ENCODE results near the gene TMEM138.

TMEM138 gene

DNA sequence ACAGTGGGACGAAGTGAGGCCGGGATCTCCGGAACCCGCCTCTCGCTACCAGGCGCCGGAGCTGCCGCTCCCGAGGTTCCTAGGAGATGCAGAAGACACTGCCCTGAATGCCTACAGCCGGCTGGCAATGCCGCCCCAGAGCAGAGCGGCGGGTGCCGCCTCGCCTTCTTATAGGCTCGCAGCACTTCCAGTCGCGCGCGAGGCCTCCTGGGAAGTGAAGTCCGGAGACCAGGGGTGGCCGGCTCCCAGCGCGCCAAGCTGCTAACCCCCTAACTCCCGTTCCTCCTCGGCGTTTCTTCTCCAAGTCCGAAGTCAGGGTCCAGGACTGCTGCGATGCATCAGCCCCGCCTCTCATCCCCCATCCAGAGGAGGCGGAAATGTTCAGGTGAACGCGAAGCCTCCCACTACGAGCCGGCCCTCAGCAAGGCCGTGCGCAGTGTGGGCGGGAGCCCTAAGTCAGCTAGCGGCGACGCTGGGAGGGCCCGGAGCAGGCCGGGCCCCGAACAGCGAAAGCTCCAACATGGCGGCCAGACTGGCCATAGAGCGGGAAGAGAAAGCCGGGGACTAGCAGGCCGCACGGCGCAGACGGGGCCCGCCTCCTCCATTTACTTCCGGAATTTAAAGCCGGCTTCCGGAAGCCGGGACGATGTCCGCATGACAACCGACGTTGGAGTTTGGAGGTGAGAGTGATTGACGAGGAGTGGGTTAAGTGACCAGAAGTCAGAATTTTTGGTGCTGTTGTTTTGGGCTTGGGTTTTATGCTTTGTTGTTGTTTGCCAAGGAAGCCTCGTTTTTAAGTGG, at the start of gene TMEM138, which contains the start of gene CYB561A3:
TMEM138 (plus strand) TSS at position 634 of the 801 bp plus-strand sequence. CDS start 2,017 bp downstream, outside the sequence.
CYB561A3 (minus strand) TSS at position 142 of the 801 bp plus-strand sequence. CDS start 5,169 bp downstream, outside the sequence.
- peak; percentile 95 for DNase-seq

DNA sequence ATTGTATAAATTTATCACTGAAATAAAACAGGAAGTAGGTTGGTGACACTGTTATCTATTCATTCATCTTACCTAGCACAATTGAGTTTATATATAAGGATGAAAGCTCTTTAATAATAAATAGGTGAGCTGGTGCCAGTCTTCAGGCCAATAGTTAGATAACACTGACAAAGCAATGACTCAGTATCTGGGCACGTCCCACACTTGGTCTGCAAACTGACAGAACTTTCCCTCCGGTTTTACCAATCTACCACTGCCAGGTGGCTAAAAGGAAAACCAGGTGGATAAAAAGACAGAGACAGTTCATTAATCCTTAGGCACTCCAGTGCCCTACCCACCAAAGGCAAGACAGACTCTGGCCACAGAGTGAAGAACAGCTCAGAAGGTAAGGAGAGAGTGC, 46.9 kb upstream of the TMEM138 start:
- DNase-seq, result no peak

DNA sequence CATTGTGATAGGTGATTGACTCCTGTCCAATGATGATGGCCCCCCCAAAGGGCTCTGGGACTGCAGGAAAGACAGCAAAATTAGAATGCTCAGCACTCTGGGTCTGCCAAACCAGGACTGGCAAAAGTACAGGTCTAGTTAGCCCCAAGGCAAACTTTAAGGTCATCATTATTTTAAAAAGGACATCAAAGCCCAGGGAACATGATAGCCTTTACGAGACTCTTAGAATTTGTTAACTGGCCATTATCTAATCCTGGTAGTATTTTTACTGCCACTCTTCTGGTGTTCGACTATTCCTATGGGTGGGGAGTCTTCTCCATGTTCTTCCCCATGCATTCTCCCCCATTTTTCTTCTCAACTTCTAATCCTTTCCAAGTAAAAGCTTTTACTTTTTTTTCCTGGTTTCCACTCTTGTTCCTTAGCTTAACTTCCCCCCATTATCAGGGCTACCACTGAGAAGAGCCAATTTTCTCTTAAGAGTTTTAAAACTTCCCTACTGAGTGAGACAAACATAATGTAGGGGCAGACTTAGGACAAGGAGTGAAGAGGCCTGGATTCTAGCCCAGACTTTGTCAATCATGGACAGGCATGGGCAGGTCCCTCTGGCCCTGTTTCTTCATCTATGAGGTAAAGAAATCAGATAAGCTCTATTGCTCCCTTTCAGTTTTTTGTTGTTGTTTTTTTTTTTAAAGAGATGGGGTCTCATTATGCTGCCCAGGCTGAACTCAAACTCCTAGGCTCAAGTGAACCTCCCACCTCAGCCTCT, 36.3 kb upstream of the TMEM138 start:
- DNase-seq, result no peak

DNA sequence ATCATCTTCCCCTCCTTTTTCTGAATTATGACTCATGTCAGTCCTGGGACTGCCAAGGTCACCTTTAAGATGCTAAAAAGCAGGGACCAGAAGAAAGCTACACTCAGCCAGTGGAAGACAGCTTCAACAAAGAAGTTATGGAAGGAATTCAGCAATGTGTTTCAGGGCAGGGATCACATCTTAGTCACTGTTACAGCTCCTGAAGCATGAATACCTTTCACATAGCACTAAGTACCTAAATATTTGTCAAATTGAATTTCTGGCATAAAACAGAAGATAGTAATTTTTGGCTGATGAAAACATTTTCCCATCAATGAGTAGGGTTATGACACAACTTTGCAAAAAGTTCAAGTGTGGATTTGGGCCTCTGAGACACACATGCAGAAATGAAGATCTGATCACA, 34.5 kb upstream of the TMEM138 start:
- no peak for DNase-seq

DNA sequence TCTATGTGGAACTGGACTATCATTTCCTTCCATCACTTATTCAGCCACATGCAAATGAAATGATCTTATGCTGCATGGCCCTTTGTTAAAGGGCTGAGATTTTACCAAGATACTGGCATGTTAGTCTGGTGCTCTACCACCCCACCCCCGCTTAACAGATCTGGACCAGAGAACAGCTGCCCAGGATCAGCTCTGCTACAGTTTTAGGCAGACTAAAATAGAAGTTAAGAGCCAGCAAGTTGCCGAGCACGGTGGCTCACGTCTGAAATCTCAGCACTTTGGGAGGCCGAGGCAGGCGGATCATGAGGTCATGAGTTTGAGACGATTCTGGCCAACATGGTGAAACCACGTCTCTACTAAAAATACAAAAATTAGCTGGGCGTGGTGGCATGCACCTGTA, 33.8 kb upstream of the TMEM138 start:
- no peak for DNase-seq

DNA sequence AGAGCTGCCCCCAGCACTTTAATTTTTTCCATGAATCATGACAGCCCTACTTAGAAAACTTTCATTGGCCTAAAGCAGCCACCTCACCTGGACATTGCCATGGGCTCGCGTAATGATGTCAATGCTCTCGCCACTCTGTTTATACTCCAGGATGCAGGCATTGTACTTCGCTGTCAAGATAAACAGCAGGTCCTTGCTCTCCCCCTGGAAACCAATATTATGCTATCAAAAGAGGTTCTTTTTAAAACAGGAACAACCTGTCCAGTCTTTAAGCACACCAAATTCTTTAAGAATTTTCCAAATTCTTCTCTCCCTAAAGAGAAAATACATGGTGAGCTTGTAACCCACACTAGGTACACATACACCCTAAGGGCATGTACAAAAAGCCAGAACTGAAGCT, 32.3 kb upstream of the TMEM138 start:
- no peak for DNase-seq

DNA sequence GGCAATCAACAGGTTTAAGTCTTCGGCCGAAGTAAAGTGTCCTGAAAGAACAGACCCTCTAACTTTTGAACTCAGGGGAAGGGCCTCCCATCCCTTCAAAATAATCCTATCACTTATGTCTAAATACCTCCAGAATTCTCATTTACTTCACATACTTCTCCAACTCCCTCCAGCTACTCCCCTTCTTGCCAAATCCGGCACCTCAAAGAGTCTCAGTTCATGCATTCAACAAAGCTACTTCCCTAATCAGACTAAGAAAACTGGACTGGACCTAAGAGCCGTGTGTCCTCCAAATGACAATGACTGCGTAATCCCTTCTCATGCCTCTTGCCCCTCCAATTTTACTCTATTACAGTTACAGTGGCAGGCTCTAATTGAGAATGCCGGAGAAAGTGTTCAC, 30.5 kb upstream of the TMEM138 start:
- DNase-seq, result no peak

DNA sequence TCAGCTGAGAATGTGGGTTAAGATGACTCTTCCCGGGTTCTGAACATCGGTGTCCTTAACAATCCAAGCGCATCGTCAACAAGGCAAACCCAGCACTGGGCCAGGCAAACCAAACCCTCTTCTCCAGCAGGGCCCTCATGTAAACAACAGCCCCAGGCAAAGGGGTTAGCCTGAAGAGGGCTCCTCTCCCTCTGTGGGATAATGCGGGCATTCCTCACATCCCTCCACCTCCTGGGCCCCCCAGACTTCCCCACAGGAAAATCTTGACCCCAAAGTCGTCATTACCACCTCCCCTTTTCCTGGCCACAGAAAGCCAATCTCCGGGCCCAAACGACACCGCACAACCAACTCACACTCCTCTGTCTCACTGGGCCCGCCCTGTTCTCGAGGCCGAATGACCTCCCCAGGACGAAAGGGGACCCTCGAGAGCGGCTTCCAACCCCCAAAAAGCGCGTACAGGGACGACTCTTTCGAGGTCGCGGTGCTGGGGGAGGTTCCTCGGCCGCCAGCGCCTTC, 29.8 kb upstream of the TMEM138 start:
- no peak for DNase-seq

DNA sequence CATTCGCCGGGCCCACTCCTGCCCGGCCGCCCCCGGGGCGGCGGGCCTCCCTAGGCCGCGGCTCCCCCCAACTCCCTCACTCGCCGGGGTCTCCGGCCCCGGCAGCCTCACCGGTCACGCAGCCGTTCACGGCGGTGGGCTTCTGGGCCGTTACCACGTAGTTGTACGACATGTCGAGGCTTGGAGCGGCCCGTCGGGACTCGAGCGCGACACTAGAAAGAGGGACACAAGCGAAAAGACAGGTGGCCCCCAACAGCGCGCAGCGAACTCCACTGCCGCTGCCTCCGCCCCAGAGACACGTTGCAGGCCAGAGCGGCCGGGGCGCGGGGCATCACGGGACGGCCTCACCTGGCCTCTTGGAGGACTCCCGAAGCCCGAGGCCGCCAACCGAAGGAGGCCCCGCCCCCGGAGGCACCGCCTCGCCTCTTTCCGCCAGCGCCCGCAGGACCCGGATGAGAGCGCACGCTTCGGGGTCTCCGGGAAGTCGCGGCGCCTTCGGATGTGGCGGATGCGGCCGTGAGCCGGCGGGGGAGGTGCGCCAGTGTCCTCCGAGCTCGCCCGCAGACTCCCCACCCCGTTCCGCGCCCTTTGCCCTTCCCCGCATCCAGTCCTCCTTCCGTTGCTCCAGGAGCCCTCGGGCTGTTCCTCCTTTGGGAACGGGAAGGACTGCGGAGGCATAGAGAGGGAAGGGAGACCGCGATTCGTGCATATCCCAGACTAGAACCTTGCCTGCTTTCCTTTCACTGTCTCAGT, 29.2 kb upstream of the TMEM138 start, which contains the start of the genes DDB1 and TKFC:
DDB1 (minus strand) TSS at position 309 of the 753 bp plus-strand sequence; CDS start at position 172, 137 bp downstream.
TKFC (plus strand) TSS at position 432 of the 753 bp plus-strand sequence. CDS start 1,501 bp downstream, outside the sequence.
- peak; percentile 98 for DNase-seq

DNA sequence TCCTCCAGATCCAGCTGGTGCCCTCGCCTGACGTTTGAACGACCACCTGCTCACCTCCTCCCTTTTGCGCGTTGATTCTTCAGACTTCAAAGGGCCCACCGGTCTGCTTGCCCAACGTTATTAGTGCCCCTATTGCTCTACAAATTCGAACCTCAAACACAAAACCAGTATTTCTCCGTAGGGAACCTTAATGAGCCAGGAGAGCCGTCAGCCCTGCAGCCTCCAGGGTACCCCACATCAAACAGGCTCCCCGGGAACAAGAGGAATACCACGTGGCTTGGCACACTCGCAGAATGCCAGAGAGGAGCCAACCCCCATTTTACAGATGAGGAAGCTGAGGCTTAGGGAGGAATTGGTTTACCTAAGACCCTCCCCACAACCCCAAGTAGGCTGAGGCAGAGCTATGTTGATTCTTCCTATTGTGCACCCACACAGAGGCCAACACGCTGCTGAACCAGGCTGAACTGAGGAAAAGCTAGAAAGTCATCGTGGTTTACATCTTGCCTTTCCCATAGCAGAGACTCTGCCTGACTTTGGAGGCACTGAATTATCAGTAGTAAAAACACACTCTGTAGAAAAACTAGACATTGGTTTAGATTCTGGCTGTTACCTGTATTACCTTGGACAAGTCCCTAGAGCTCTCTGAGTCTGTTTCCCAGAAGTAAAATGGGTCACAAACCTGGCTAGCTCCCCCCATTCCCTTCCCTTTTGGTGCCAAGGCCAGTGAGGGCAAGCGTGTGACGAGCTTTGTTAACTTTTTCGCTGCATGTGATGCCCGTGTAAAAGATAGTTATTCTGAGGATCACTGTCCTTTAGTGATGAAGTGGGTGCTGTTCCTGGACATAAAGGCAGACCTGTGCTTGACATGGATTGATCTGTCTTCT, 28.4 kb upstream of the TMEM138 start:
- peak; percentile 29 for DNase-seq

DNA sequence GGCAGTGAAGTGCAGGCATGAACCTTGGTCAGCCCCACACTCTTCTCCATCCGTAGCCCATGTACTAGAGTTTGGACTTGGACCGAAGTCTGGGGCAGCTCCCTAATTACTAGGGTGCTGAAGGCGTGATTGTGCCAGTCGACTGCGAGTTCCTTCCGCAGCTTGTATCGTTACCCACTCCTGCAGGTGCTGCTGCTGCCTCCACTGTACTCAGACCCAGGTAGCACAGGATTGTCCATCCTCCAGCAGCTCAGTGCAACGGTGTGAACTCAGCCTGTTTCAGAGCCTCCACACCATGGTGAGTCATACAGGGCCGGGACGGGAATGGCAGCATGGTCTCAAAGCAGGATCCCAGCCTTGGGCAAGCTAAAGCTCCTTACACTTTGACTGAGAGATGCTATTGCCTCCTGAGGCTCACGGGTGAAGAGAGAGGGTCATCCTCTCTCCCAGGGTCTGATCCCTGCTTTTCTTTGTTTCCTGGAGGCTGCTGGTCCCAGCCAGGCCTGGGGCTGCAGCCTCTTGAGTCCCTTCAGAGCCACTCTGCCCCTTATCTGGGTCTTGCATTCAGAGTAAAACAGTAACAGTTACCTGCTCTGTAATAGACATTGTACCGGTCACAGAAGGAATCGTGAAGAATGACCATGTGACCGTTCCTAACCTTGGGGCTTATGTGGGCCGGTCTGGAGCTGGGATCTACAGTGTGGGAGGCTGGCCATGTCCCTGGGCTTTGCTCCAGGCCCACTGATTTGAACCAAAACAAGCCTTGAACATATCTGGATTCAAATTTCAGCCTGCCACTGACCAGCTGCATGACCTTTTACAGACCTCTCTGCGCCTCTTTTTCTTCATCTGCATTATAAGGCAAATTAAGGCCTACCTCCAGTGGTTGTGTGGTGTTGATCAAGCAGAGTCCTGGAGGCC, 27.5 kb upstream of the TMEM138 start:
- DNase-seq, result no peak

DNA sequence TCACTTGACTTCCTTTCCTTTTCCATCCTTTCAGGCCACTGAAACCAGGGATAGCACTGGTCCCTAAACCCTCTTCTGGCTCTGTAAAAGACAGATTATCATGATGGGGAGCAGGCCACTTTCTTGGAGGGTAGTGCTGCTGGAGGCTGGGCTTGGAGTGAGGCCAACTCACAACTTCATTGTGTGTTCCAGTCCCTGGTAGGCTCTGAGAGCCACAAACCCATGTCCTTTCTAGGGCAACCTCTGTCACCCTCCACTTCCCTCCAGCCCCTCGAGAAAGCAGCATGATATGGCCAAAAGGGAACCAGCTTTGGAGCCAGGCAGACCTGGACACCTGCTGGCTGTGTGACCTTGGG, 26.8 kb upstream of the TMEM138 start:
- no peak for DNase-seq

DNA sequence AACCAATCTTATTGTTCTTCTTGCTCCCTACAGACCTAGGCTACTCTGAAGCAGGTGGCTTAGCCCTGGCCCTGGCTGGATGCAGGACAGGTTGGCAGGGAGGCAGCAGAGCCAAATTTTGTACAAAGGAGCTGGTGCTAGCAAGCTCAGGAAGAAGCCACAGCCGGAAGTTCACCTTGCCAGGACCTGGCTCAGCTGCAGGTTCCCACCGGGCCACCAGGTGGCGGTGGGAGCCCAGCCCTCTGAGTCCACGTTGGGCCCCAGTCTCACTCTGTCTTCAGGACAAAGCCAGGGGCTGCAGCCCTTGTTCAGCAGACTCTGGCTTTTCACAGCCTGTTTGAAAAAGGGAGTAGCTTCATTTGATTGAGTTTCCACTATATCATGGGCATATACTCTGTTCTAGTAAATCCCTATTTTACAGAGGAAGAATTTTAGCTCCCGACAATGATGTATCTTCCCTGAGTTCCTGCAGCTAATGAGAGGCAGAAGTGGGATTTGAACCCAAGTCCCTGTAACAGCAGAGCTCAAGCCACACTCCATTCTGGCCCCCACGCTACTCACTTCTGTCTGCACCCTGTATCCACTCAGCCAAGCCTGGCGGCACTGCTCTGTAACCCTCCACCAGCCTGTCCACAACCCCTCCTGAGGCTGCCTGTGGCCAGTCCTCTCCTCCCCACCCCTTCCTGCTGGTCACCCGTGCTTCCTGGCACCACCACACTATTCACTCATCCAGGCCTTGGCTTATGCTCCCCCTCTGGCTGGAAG, 25.8 kb upstream of the TMEM138 start:
- DNase-seq, result peak; percentile 88

DNA sequence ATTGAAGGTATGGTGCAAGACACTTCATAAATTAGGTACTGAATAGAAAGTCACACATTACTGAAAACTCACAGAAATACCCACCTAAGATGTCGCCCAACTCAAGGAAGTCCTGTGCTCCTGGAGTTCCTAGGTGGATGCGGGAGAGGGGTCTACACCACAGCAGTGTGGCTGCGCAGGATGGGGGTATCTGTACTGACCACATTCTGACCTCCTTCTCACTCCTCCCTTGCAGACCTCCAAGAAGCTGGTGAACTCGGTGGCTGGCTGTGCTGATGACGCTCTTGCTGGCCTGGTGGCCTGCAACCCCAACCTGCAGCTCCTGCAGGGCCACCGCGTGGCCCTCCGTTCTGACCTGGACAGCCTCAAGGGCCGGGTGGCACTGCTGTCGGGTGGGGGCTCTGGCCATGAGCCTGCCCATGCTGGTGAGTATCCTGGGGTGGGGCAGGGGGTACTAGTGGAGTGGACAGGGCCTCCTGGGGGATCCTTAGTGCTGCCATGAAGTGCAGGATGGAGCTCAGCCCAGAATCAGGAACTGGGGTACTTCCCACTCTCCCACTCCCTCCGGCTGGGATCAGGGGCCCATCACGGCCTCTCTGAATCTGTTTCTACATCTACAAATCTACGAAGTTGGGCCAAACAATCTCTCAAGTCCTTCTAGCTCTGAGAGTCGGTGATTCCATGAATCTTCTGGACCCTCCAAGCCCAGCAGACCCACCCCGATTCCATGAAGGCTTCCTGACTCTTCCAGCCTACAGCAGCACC, 24.3 kb upstream of the TMEM138 start:
- no peak for DNase-seq

DNA sequence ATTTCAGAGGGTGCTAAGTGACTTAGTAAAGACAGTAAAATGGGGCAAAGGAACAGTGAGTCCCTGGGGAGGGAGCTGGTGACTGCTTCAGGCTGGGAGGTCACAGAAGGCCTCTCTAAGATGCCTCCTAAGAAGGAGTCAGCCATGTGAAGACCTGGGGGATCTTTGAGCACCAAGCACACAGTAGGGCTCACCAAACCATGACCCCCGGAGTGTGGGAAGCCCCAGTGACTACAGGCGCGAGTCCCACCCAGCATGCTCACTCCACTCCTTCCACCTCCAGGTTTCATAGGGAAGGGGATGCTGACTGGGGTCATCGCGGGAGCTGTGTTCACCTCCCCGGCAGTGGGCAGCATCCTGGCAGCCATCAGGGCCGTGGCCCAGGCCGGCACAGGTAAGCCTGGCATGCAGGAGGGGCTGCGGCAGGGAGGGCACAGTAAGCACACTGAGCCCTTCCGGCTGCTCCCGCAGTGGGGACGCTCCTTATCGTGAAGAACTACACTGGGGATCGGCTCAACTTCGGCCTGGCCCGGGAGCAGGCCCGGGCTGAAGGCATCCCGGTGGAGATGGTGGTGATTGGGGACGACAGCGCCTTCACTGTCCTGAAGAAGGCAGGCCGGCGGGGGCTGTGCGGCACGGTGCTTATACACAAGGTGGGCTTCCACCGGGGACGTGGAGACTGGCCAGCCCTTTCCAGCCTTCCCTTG, 23.2 kb upstream of the TMEM138 start:
- DNase-seq, result no peak

DNA sequence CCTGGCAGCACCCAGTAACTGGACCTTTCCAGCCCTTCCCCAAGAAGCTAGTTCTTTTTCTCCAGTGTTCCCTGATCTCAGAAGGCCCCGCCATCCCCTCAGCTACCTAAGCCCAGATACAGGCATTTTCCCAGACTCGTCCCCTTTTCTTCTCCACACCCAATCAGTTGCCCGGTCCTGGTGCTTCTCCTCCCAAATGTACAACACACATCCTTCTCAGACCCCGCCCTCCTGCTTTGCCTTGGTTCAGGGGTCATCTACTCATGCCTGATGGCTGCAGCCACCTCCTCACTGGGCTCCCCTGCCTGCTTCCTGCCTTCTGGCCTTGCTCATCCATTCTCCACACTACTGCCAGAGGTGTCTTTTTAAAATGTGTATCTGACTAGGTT, 22.7 kb upstream of the TMEM138 start:
- DNase-seq, result no peak

DNA sequence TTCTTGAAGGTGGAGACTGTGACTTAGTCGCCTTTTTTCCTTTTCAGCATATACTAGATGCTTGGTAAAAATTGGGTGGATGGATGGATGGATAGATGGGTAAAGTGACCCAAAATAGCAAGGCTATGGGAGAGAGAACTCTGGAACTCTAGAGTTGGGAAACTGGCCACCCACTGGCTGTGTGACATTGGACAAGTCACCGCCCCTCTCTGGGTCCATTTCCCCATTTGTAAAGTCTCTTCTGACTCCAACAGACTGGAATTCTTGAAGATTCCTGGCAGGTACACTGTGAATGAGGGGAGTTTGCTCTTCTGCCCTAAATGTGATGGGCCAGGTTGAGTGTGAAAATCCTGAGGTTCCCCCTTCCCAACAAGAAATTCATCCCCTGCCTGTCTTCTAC, 21.2 kb upstream of the TMEM138 start:
- DNase-seq, result no peak

DNA sequence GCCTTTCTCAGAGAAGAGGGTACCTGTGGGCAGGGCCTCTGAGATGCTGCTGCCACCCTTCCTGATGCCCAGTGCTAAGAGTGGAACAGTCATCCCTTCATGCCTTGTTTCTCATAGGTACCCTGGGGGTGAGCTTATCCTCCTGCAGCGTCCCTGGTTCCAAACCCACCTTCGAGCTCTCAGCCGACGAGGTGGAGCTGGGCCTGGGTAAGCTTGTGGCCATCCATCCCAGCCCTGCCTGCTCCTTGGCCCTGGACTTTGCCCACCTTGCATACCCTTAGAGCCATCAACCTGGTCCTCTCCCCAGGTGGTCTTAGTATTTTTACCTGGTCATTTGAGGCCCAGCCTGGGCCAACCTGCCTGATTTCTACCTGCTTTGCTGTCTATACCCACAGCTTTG, 20.5 kb upstream of the TMEM138 start:
- DNase-seq, result no peak

Measured in activated CD4-positive, alpha-beta T cell treated with anti-CD3 and anti-CD28 coated beads, Interleukin-2, amount 50 U/mL, for 16 hours (primary cell).